Lower lobe of right lung (tissue), 2 donors: ENCODE data around the gene MFSD1. TPM values are rescaled to one million over a fixed set of nuclear protein-coding genes. Genes with fewer than 3 reads are reported as not detected.

ENCODE experiments used
- ATAC-seq, 2 donors: fragments of 200-7000 bp; cut with Tn5 transposase; one replicate each; pipeline ENCODE4 v1.9.1; 2020 to 2022; ENCODE audit warnings: mild to moderate bottlenecking in 2 of 2, moderate library complexity in 2 of 2
- DNase-seq: peaks from one replicate; pipeline ENCODE4 v3.0.0-alpha.2; 2020
- H3K27ac ChIP-seq: fragments of 200-600 bp; one replicate; pipeline ENCODE4 v1.8.0; 2022
- H3K27me3 ChIP-seq: fragments of 200-600 bp; one replicate; pipeline ENCODE4 v1.8.0; 2022; ENCODE audit warnings: low read depth
- H3K36me3 ChIP-seq: fragments of 200-600 bp; one replicate; pipeline ENCODE4 v1.8.0; 2022; ENCODE audit warnings: mild to moderate bottlenecking
- H3K4me1 ChIP-seq: fragments of 200-600 bp; one replicate; pipeline ENCODE4 v1.8.0; 2022
- H3K4me3 ChIP-seq: fragments of 200-600 bp; one replicate; pipeline ENCODE4 v1.8.0; 2022; ENCODE audit warnings: mild to moderate bottlenecking
- H3K9me3 ChIP-seq: fragments of 200-600 bp; one replicate; pipeline ENCODE4 v1.8.0; 2022
- CTCF ChIP-seq: fragments of 200-600 bp; IDR thresholded peaks from one replicate; pipeline ENCODE4 v1.8.0; 2022; ENCODE audit warnings: antibody characterized with exemption, mild to moderate bottlenecking
- intact Hi-C: fragments of 100-400 bp; cut with DNase I; formaldehyde crosslinking; loops from one replicate; pipeline ENCODE4 v1.11.0; 2022
- total RNA-seq: library from RNA; stranded (reverse); fragmentation: NEBNext Ultra II Directional; extraction: Animal tissue kit (Norgen Biotek cat#: 25700); gene quantifications from one replicate; pipeline ENCODE4 v1.2.1, GENCODE V29; 2021
- donor health status: DM: no; HTN: yes; CAD: no; lungs with severe emphysema.

The MFSD1 gene
- total RNA-seq, 1 donor from 2014 or later: 102 TPM

- Histone ChIP-seq H3K9me3 (no peaks in the 10 kb centered on the region), H3K4me3 (no peak overlapping the region), H3K4me1 (no peaks in the 10 kb centered on the region), H3K27ac (no peak overlapping the region), H3K36me3 (peaks cover 20% of the 10 kb centered on the region), H3K27me3 (no peaks in the 10 kb centered on the region)
- DNase-seq (no peak), ATAC-seq (no peak)
- TF ChIP-seq CTCF: no peak
- intact Hi-C loops: no loop called here
Measured at GRCh38 chr3:158835631-158836030, 33.8 kb downstream of the MFSD1 start.

- H3K27ac ChIP-seq: no peak overlapping the region
- no peak for ATAC-seq
- no peak for TF ChIP-seq CTCF
Measured at GRCh38 chr3:158836312-158836711, 34.5 kb downstream of the MFSD1 start.

GRCh38 chr3:158837240-158837639 lies 35.4 kb downstream of the MFSD1 start:
- intact Hi-C loops: no loop called here
- Histone ChIP-seq H3K27me3 (no peaks in the 10 kb centered on the region), H3K27ac (no peak overlapping the region), H3K4me1 (no peaks in the 10 kb centered on the region), H3K4me3 (no peak overlapping the region), H3K36me3 (peaks cover 4% of the 10 kb centered on the region), H3K9me3 (no peaks in the 10 kb centered on the region)
- DNase-seq: no peak
- TF ChIP-seq CTCF: no peak
- ATAC-seq: no peak

More at GRCh38 chr3:158836312-158836711, 34.5 kb downstream of the MFSD1 start:
- Histone ChIP-seq H3K9me3 (no peaks in the 10 kb centered on the region), H3K27me3 (no peaks in the 10 kb centered on the region), H3K4me1 (no peaks in the 10 kb centered on the region), H3K4me3 (no peak overlapping the region), H3K36me3 (peaks cover 13% of the 10 kb centered on the region)
- intact Hi-C loops: no loop called here
- no peak for DNase-seq

GRCh38 chr3:158839966-158840365 lies 38.1 kb downstream of the MFSD1 start:
- Histone ChIP-seq H3K27me3 (no peaks in the 10 kb centered on the region), H3K27ac (no peak overlapping the region), H3K9me3 (no peaks in the 10 kb centered on the region), H3K4me3 (no peak overlapping the region), H3K36me3 (no peaks in the 10 kb centered on the region), H3K4me1 (no peaks in the 10 kb centered on the region)
- DNase-seq: no peak
- ATAC-seq: no peak
- intact Hi-C loops: no loop called here
- no peak for TF ChIP-seq CTCF

GRCh38 chr3:158841387-158841786 lies 39.5 kb downstream of the MFSD1 start:
- H3K27ac ChIP-seq: no peak overlapping the region
- no peak overlapping the region for H3K4me3 ChIP-seq
- TF ChIP-seq CTCF: no peak
- H3K9me3 ChIP-seq: no peaks in the 10 kb centered on the region
- H3K4me1 ChIP-seq: no peaks in the 10 kb centered on the region
- H3K36me3 ChIP-seq: no peaks in the 10 kb centered on the region
- DNase-seq: no peak
- H3K27me3 ChIP-seq: no peaks in the 10 kb centered on the region
- intact Hi-C loops: no loop called here
- ATAC-seq: no peak

- no peaks in the 10 kb centered on the region for H3K27me3 ChIP-seq
- DNase-seq (no peak), ATAC-seq (no peak)
- H3K9me3 ChIP-seq: no peaks in the 10 kb centered on the region
- H3K27ac ChIP-seq: no peak overlapping the region
- H3K4me3 ChIP-seq: no peak overlapping the region
- TF ChIP-seq CTCF: no peak
- no peaks in the 10 kb centered on the region for H3K36me3 ChIP-seq
- no peaks in the 10 kb centered on the region for H3K4me1 ChIP-seq
- intact Hi-C loops: no loop called here
Measured at GRCh38 chr3:158842976-158843375, 41.1 kb downstream of the MFSD1 start.
